ENCODE results near the gene UBTD2.
"Not testable (repeated sequence)": the region's sequence is repeated elsewhere in the genome, so short reads cannot be mapped to it uniquely, and the experiment has no call there.

UBTD2 gene

DNA sequence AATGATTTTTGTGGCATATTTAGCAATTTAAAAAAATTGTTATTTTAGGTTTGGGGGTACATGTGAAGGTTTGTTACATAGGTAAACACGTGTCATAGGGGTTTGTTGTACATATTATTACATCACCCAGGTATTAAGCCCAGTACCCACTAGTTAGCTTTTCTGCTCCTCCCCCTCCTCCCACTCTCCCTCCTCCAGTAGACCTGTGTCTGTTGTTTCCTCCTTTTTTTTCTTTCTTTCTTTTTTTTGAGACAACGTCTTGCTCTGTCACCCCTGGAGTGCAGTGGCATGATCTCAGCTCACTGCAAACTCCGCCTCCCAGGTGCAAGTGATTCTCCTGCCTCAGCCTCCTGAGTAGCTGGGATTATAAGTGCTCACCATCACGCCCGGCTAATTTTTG is 8.3 kb upstream of the UBTD2 start:
- not testable (repeated sequence) for DNase-seq

DNA sequence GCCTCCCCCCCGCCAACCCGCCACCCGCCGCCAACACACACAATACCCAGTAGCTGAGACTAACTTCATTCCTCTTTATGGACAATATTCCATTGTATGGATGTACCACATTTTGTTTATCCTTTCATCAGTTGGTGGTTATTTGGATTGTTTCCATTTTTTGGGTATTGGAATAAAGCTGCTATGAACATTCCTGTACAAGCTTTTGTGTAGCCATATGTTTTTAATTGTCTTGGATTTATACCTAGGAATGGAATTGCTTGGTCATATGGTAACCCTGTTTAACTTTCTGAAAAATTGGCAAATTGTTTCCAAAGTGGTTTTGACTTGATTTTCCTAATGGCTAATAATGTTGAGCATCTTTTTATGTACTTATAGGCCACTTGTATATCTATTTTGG is 4.9 kb upstream of the UBTD2 start:
- no peak for DNase-seq

DNA sequence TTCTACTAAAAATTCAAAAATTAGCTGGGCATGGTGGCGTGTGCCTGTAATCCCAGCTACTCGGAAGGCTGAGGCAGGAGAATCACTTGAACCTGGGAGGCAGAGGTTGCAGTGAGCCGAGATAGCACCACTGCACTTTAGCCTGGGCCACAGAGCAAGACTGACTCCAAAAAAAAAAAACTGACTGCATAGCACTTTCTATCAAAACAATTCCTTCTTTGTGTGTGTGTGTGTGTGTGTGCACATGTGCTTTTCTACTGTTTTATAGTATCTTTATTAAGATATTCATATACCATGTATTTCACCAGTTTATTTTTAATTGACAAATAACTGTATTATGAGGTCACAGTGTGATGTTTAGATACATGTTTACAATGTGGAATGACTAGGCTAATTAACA is 3.6 kb upstream of the UBTD2 start:
- DNase-seq: not testable (repeated sequence)

DNA sequence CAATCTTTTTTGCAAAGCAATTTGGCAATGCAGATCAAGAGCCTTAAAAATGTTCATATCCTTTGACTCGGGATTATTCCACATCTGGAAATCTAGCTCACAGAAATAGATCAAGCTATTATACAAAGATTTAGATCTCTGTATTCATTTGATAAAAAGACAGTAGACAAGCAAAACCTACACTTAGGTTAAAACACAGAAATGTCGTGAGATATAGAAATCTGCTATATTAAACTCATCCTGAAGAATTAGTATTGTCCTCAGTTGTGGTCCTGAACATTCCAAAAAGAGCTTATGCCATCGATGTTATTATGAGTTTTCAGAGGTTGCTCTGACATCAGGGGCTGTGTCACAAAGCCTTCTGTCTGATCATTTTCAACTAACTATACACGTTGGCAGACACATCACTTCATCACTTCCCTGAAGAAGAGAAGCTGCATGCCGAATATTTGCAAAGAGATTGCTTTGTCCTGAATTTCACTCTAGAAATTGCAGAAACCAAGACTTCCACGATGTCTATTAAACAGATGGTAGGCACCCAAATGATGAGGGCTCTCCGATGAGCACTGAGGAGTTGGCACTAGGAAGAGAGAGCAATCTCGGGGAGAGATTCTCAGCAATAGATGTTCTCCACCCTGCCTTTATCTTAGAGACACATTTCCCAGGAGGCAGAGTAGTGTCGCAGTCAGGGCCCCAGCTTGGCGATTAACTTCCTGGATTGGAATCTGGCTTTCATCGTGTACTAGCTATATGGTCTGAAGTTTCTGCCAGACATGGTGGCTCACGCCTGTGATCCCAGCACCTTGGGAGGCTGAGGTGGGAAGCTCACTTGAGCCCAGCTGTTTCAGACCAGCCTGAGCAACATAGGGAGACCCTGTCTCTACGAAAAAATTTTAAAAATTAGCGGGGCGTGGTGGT is 1.9 kb upstream of the UBTD2 start:
- no peak for DNase-seq

DNA sequence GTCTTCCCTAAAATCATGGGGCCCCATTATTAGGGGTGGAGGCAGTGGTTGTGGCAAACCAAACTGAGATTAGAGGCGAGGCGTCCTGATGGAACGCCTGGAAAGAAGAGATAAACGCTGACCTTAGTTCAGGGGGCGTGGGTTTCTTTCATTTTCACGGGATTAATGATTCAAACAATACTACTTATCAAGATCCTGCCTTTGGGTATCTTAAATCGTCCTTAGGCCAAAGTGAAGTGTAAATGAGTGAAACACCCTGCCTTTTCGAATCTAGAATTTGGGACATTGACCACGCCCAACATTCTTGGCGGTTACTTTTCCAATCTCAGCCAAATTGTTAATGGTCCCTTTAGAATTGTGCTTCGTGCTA is 1.0 kb upstream of the UBTD2 start:
- DNase-seq: peak; percentile 5

DNA sequence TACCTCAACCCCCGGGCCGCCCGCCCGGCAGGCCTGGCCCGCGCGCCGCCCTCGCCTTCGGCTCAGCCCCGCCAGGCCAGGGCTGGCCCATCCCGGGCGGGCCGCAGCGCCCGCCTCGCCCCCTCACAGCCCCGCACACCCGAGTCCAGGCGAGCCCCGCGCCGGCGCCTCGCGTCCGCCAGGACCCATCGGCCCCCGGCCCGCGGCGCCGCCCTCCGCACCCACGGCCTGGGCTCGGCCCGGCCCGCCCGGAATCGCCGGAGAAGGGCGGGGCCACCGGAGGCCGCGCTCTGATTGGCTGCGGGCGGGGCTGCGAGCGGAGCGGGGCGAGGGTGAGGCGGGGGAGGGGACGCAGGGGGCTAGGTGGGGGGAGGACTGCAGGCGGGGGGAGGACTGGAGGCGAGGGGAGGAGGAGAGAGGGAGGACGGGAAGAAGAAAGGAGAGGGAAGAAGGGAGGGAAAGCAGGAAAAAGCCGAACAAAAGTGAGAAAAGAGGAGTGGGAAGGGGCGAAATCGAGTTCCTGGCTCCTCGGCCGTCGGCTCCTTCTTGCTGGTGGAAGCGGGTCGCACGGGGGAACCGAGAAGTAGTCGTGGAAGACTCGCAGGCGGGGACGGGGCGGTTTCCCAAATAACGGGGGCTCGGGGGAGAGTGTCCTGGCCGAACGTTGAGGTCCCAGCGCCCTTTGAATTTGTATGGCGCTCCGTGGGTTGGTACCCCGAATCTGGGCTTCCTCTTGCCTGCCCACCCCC is 472 bp upstream of the UBTD2 start:
- DNase-seq: peak; percentile 74

DNA sequence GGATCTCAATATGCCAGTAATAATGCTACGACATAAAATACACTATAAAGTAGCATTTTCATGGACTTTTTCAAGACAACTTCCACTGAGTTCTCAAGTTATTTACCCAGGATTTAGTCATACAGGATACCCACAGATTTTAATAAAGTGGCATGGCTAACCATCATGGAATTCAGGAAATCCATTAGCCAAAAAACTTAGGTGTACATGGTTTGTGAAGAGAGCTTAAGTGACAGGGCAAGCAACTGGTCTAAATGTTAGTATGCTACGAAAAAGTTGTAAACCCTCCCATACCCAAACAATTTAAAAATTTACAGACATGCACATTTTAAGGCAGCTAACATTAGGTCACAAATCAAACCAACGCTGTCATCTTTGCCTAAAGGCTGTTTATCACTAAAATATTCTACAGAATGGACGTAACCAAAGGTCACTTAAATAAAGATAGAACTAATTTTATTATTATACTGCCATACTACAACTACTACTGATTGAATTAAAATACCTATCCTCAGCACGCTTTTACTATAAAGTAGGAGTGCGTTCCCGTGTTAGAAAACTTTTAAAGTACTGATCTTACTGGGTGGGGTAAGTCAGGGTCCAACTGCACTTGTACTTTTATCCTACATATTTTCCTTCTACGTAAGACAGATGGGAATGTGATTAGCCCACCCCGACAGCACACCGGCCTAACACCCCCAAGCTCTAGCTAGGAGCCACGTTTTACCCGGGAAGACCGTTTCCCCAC is 1.1 kb downstream of the UBTD2 start:
- no peak for DNase-seq

DNA sequence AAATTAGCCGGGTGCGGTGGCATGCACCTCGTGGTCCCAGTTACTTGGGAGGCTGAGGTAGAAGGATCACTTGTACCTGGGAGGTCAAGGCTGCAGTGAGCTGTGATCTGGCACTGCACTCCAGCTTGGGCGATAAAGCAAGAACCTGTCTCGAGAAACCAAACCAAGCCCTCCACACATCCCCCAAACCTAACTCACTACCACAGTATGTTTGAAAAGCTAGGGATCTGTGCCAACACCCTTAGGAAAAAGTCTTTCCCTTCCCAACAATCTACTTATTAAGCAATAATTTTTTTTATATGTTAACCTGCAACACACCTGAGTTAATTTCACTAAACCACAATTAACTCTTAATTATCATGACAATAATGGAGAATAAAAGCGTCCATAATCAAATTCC is 2.2 kb downstream of the UBTD2 start:
- no peak for DNase-seq

DNA sequence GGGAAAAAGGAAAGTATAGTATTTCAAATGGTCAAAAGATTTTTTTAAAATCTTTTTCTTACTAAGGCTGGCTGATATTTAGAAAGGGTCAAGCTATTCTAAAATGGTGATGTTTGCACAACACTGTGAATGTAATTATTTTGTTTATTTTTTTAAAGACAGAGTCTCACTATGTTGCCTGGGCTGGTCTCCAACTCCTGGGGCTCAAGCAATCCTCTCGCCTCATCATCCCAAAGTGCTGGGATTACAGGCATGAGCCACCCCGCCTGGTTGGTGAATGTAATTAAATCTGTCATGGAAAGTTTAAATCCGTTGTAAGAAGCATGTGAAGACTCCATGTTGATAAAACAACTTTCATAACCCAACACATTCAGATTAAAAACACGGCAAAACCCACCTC is 2.6 kb downstream of the UBTD2 start:
- DNase-seq: no peak

DNA sequence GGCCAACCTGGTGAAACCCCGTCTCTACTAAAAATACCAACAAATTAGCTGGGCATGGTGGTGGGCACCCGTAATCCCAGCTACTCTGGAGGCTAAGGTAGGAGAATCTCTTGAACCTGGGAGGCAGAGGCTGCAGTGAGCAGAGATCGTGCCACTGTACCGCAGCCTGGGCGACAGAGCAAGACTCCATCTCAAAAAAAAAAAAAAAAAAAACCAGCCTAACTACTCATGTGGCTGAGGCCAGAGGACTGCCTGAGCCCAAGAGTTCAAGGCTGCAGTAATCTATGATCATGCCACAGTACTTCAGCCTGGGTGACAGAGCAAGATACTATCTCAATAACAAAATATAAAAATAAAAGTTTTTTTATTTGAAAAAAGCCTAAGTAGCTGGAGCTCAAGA is 3.2 kb downstream of the UBTD2 start:
- DNase-seq: no peak

DNA sequence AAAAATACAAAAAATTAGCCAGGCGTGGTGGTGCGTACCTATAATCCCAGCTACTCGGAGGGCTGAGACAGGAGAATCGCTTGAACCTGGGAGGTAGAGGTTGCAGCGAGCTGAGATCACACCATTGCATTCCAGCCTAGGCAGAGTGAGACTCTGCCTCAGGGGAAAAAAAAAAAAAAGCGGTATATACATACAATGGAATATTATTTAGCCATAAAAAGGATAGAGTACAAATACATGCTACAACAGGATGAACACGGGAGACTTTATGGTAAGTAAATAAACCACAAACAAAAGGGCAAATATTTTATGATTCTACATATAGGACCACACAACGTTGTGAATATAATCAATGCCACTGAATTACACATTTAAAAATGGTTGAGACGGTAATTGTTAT is 5.2 kb downstream of the UBTD2 start:
- no peak for DNase-seq

DNA sequence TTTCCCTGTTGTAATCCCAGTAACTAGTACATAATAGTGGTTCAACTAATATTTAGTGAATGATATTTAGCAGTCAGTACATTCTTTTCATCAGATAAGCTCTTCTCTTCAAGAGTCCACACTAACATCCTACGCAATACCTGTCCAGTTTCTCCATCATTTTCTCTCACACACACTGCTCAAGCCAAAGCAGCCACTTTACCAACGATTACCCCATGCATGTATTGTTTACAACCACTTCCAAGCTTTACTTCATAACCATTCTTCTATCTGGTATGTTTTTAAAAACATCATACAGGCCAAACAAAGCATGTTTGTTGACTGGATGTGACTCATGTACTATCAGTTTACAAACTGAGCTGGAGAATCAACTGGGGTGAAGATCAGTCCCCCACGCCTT is 7.3 kb downstream of the UBTD2 start:
- no peak for DNase-seq

DNA sequence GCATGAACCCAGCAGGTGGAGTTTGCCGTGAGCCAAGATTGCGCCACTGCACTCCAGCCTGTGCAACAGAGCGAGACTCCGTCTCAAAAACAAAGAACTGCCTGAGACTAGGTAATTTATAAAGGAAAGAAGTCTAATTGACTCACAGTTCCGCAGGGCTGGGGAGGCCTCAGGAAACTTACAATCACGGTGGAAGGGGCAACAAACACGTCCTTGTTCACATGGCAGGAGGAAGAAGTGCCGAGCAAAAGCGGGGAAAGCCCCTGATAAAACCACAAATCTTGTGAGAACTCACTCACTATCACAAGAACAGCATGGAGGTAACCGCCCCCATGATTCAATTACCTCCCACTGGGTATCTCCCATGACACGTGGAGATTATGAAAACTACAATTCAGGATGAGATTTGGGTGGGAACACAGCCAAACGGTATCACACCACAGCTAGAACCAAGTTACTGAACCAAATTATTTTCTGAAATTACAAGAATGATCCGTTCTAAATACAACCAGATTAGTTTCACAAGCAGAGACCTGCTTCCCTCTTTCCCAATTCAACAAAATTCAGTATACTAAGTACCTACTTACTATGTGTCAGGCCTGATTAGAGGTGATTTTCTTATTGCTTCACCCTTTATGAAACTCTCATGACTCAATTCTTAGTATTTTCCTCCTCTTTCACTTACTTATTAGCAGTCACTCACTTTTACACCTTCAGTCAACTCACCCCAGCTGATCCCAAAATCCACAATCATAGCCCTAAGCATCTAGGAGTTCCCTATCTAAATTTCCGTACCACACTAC is 8.4 kb downstream of the UBTD2 start:
- peak; percentile 51 for DNase-seq

DNA sequence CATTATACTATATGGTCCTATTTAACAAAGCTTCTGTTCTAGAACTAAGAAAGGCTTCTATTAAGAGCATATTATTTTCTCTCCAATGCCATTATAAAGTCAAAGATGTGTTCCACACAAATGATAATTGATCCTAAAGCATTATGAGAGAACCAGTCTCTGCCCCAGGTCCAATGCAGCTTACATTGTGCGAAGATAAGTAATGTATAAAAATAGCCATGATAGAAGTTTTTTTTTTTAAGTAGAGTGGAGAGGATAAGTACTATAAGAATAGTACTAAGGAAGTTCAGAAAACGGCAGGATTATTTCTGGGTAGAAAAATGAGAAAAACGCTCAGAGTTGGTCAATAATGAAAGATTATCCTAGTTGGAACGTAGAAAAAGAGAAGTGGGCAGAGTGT is 15.6 kb downstream of the UBTD2 start:
- no peak for DNase-seq

DNA sequence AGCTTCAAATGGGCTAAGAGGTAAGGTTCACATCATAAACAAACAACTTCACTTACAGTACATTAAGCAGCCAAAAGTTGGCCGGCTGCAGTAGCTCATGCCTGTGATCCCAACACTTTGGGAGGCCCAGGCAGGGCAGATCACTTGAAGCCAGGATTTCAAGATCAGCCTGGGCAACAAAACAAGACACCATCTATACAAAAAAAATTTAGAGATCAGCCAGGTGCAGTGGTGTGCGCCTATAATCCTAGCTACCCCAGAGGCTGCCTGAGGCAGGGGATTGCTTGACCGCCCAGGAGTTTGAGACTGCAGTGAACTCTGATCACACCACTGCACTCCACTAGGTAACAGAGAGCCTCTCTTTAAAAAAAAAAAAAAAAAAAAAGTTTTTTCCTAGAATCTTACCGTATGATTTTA is 16.9 kb downstream of the UBTD2 start:
- DNase-seq: no peak

DNA sequence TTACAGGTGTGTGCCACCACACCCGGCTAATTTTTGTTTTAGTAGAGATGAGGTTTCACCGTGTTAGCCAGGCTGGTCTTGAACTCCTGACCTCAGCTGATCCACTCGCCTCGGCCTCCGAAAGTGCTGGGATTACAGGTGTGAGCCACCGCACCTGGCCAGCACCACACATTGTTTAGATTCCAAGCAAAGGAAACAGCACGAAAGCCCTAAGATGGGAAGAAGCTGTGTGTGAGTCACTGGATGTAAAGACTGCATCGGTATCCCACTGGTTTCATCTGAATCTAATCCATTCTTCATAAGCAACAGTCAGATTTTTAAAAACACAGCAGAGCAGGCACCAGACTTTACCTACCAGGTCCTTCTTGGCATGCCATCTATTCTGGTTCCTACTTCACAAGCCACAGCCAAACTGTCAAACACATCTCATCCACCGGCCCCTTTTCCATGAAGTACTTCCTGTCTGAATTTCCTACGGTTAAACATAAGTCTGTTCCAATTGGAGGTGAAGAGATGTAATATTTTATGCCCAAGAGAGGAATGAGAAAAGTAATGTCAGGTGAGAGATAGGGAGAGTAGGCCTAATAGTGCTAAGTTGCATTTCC is 17.4 kb downstream of the UBTD2 start:
- DNase-seq: no peak

DNA sequence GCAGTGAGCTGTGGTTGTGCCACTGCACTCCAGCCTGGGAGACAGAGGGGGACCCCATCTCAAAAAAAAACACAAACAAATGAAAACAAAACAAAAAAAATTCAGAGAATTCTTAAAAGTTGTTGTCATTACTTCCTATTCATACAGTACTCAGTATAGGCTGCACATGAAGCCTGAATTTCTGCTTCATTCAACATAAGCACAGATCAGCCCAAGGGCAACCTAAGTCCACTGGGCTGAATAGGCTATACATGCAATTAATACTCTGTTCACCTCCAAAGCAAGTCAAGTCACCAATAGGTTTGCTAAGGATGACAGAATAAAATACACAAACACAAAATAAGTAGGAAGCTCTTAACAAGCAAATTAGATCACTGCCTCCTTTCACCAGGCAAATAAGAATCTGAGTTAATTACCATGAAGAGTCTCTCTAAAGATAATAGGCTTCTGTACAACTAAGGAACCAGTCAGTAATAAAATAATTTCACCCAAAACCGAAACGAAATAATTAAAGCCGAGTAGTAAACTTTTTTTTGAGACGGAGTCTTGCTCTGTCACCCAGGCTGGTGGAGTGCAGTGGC is 18.7 kb downstream of the UBTD2 start:
- no peak for DNase-seq

DNA sequence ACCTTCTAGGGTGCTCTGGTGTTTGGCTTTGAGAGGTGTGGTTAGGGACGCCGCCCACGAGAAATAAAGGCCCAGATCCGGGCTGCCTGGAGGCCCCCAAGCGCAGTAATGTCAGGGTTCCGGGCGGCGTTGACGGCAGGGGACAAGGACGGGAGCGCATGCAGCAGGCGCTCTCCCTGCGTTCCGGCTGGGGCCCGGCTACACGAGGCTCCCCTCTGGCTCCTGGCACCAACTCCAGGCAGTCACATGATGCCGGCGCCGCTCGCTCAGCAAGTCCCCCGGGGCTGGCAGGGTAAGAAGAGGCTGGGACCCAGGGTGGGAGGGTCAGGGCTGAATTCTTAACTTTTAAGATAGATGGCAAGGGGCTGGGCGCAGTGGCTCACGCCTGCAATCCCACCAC is 28.1 kb downstream of the UBTD2 start:
- DNase-seq: no peak

DNA sequence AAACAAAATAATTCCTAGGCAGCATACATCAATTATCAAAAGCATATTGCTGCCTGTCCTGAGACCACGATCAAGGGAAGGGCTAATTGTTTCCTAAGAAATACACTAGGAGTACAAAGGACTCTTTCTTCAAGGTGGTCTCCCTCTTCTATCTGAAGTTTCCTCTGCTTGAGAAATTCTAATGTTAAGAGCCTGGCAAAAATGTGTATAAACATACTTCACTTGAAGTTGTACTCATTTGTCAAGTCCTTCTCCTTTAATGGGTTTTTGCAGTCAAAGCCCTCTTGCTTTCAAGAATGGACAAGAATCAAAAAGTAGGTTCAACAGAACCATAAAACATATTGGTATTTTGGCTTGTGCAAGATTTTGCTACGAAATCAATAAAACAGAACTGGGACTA is 31.1 kb downstream of the UBTD2 start:
- no peak for DNase-seq

DNA sequence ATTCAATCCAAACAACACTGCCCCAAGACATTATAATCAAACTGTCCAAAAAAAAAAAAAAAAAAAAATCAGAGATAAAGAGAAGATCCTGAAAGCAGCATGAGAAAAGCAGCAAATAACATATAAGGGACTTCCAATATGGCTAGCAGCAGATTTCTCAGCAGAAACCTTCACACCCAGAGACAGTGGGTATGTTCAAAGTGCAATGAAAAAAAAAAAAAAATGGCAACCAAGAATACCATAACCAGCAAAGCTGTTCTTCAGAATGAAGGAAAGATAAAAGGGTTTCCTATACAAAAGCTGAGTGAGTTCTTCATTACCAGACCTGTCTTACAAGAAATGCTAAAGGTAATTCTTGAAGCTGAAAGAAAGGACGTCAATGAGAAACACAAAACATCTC is 32.1 kb downstream of the UBTD2 start:
- no peak for DNase-seq

DNA sequence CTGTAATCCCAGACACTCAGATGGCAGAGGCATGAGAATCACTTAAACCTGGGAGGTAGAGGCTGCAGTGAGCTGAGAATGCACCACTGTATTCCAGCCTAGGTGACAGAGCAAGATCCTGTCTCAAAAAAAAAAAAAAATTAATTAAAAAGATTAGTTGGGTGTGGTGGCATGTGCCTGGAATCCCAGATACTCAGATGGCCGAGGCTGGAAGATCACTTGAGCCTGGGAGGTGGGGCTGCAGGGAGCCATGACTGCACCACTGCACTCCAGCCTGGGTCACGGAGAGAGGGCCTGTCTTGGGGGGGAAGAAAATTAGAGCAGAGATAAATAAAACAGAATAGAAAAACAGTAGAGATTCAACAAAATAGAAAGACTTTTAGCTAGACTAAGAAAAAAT is 34.9 kb downstream of the UBTD2 start:
- DNase-seq: no peak

DNA sequence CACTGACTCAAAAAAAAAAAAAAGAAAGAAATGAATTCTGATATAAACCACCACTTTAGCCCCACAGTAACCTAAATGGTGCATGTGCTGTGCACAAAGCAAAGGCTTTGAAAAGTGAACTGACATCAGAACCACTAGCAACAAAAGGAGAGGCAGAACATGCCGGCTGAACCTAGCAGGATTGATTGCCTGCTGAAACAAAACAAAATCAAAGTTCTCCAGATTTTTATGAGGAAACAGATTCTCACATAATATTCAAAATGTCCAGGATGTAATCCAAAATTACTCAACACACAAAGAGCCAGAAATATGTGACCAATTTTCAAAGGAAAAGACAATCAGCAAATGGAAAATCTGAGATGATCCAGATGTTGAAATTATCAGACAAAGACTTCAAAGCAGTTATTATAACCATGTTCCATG is 37.9 kb downstream of the UBTD2 start:
- no peak for DNase-seq
